Measurements from ENCODE around the gene MTERF4.

DNA sequence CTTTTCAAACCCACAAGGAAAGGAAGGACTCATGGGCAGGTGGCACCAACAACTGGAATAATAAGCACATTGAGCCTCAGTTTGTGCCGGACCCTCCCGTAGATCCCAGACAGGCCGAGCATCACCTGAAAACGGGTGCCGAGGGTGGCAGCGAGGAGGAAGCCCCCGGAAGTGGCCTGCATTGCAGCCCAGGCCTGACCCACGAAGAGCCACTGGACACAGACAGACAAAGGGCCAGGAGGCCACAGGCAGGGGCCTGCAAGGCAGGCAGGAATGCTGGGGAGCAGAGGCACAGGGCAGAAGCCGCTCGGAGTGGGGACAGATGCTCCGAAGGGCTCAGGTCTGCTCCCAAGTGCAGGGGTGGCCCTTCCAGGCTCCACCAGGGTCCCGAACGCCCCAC lies 31.7 kb downstream of the MTERF4 start:
- TF ChIP-seq EZH2 (IDR thresholded peaks at IDR 0.05), result no peak
- TF ChIP-seq, protein P1, sequence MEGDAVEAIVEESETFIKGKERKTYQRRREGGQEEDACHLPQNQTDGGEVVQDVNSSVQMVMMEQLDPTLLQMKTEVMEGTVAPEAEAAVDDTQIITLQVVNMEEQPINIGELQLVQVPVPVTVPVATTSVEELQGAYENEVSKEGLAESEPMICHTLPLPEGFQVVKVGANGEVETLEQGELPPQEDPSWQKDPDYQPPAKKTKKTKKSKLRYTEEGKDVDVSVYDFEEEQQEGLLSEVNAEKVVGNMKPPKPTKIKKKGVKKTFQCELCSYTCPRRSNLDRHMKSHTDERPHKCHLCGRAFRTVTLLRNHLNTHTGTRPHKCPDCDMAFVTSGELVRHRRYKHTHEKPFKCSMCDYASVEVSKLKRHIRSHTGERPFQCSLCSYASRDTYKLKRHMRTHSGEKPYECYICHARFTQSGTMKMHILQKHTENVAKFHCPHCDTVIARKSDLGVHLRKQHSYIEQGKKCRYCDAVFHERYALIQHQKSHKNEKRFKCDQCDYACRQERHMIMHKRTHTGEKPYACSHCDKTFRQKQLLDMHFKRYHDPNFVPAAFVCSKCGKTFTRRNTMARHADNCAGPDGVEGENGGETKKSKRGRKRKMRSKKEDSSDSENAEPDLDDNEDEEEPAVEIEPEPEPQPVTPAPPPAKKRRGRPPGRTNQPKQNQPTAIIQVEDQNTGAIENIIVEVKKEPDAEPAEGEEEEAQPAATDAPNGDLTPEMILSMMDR (IDR thresholded peaks at IDR 0.05), result no peak

Data from neural progenitor cell (in vitro differentiated cells).